SK-N-SH (cell line): ENCODE results near the gene USP32. TPM values are rescaled to one million over a fixed set of nuclear protein-coding genes. Genes with fewer than 3 reads are reported as not detected.

Experiments
- CTCF ChIA-PET: fragments of 300-600, 350-600 bp; formaldehyde crosslinking; extraction: SDS; loops from one replicate; lab custom pipeline; 2021; lab: Yijun Ruan, JAX
- POLR2A ChIA-PET: fragments of 350-600 bp; sonication (Branson Sonifier 250); formaldehyde crosslinking; extraction: SDS; loops from one replicate; lab custom pipeline; 2020; ENCODE audit warnings: antibody characterized with exemption, inconsistent platforms; lab: Yijun Ruan, JAX
- DNase-seq: peaks from one replicate; pipeline ENCODE4 v3.0.0; 2012
- H2AFZ ChIP-seq: fragments of 200-600 bp; sonication (generic); 2 replicates; pipeline ENCODE4 v1.8.1; 2016; ENCODE audit warnings: antibody characterized with exemption, mild to moderate bottlenecking, low read depth
- H3F3A ChIP-seq: fragments of 200-600 bp; sonication (generic); replicated peaks from 2 replicates; pipeline ENCODE3; 2016; ENCODE audit warnings: antibody characterized with exemption, mild to moderate bottlenecking; ENCODE audit not compliant: insufficient read depth
- H3K27ac ChIP-seq, 2 experiments: fragments of 200-500 bp in 1 of 2; fragments of 200-600 bp in 1 of 2; sonication (Bioruptor generic) in 1 of 2; sonication (generic), shearing (Covaris generic) in 1 of 2; 2 replicates each; pipeline versions ENCODE4 v1.5.1 to v1.6.1; 2014 to 2016; ENCODE audit warnings: low read depth in 2 of 2, inconsistent platforms in 1 of 2, low read length in 1 of 2, mild to moderate bottlenecking in 1 of 2, mixed read lengths in 1 of 2
- H3K27me3 ChIP-seq: fragments of 200-600 bp; sonication (generic), shearing (Covaris generic); 2 replicates; pipeline ENCODE4 v1.6.1; 2016; ENCODE audit warnings: mixed run types; ENCODE audit not compliant: insufficient read depth
- H3K36me3 ChIP-seq, 2 experiments: fragments of 200-500 bp in 1 of 2; fragments of 200-600 bp in 1 of 2; sonication (Bioruptor generic) in 1 of 2; sonication (generic) in 1 of 2; replicated peaks in 1 of 2; 2 replicates each; pipeline versions ENCODE3 to v1.5.1; 2014 to 2016; ENCODE audit warnings: low read length in 1 of 2, mild to moderate bottlenecking in 1 of 2; ENCODE audit not compliant: insufficient read depth in 2 of 2, control insufficient read depth in 1 of 2
- H3K4me1 ChIP-seq, 2 experiments: fragments of 200-500 bp in 1 of 2; fragments of 200-600 bp in 1 of 2; sonication (Bioruptor generic) in 1 of 2; sonication (generic), shearing (Covaris generic) in 1 of 2; 2 replicates each; pipeline versions ENCODE4 v1.5.1 to v1.6.1; 2014 to 2016; ENCODE audit warnings: low read depth in 1 of 2, low read length in 1 of 2, mixed run types in 1 of 2; ENCODE audit not compliant: insufficient read depth in 2 of 2, control insufficient read depth in 1 of 2
- H3K4me2 ChIP-seq: fragments of 200-600 bp; sonication (generic), shearing (Covaris generic); 2 replicates; pipeline ENCODE4 v1.6.1; 2017; ENCODE audit warnings: mixed run types
- H3K4me3 ChIP-seq, 2 experiments: fragments of 200-500 bp in 1 of 2; fragments of 200-600 bp in 1 of 2; sonication (Bioruptor generic) in 1 of 2; sonication (generic), shearing (Covaris generic) in 1 of 2; 2 replicates each; pipeline versions ENCODE4 v1.5.1 to v1.8.1; 2014 to 2016; ENCODE audit warnings: low read depth in 2 of 2, inconsistent platforms in 1 of 2, low read length in 1 of 2, mild to moderate bottlenecking in 1 of 2, mixed read lengths in 1 of 2, moderate library complexity in 1 of 2
- H3K79me2 ChIP-seq: fragments of 200-600 bp; sonication (generic); 2 replicates; pipeline ENCODE4 v1.8.1; 2017; ENCODE audit warnings: mild to moderate bottlenecking; ENCODE audit not compliant: insufficient read depth
- H3K9ac ChIP-seq: fragments of 200-600 bp; sonication (generic); 2 replicates; pipeline ENCODE4 v1.6.1; 2017; ENCODE audit warnings: mixed run types
- H3K9me2 ChIP-seq: fragments of 200-600 bp; sonication (generic); 2 replicates; pipeline ENCODE4 v1.6.1; 2017; ENCODE audit warnings: mixed run types
- H3K9me3 ChIP-seq: fragments of 200-600 bp; sonication (generic); 2 replicates; pipeline ENCODE4 v1.6.1; 2017; ENCODE audit warnings: mixed run types, mild to moderate bottlenecking, moderate library complexity
- H4K20me1 ChIP-seq: fragments of 200-600 bp; sonication (generic); 2 replicates; pipeline ENCODE4 v1.6.1; 2017; ENCODE audit warnings: mild to moderate bottlenecking, mixed run types; ENCODE audit not compliant: insufficient read depth
- CTCF ChIP-seq: fragments of 200-600 bp; sonication (generic); IDR thresholded peaks from 2 replicates; pipeline ENCODE4 v1.6.1; 2017; ENCODE audit warnings: antibody characterized with exemption, mild to moderate bottlenecking, moderate library complexity
- ELF1 ChIP-seq: IDR thresholded peaks from 2 replicates; pipeline ENCODE4 v1.4.0; 2012
- EP300 ChIP-seq, 2 experiments: IDR thresholded peaks; 2 replicates each; pipeline versions ENCODE4 v1.4.0 to v1.6.1; 2012; ENCODE audit warnings: borderline replicate concordance in 1 of 2, low read depth in 1 of 2, low read length in 1 of 2
- EZH2phosphoT487 ChIP-seq: fragments of 200-600 bp; sonication (generic); IDR thresholded peaks from 2 replicates; pipeline ENCODE4 v1.6.1; 2017; ENCODE audit warnings: low read depth, mixed run types, mild to moderate bottlenecking, antibody characterized with exemption, moderate library complexity, borderline replicate concordance
- FOSL2 ChIP-seq: IDR thresholded peaks from 2 replicates; pipeline ENCODE4 v1.4.0; 2012; ENCODE audit warnings: low read depth, mild to moderate bottlenecking, moderate library complexity, borderline replicate concordance
- GABPA ChIP-seq: IDR thresholded peaks from 2 replicates; pipeline ENCODE4 v1.4.0; 2012; ENCODE audit warnings: low read depth, mild to moderate bottlenecking
- GATA2 ChIP-seq: sonication (generic); formaldehyde crosslinking; IDR thresholded peaks from 2 replicates; pipeline ENCODE4 v1.5.0; 2020; ENCODE audit warnings: mild to moderate bottlenecking, missing genetic modification reagents
- IRF3 ChIP-seq: fragments of 150-350 bp; IDR thresholded peaks from 2 replicates; pipeline ENCODE4 v1.6.1; 2016; ENCODE audit warnings: mild to moderate bottlenecking, low read depth, low read length
- MEF2A ChIP-seq: IDR thresholded peaks from 2 replicates; pipeline ENCODE4 v1.4.0; 2012; ENCODE audit warnings: low read depth, borderline replicate concordance
- MXI1 ChIP-seq: IDR thresholded peaks from 2 replicates; pipeline ENCODE4 v1.6.1; 2012; ENCODE audit warnings: mild to moderate bottlenecking, low read depth, low read length, improper control_type of control experiment
- NRF1 ChIP-seq: IDR thresholded peaks from 2 replicates; pipeline ENCODE4 v1.6.1; 2012; ENCODE audit warnings: low read depth, mild to moderate bottlenecking, low read length
- POLR2AphosphoS5 ChIP-seq: IDR thresholded peaks from 2 replicates; pipeline ENCODE4 v1.6.1; 2012; ENCODE audit warnings: low read depth, low read length
- RAD21 ChIP-seq: IDR thresholded peaks from 2 replicates; pipeline ENCODE4 v1.6.1; 2012; ENCODE audit warnings: mild to moderate bottlenecking, low read length
- RCOR1 ChIP-seq: fragments of 150-350 bp; IDR thresholded peaks from 2 replicates; pipeline ENCODE4 v1.6.1; 2017; ENCODE audit warnings: antibody characterized with exemption, low read length
- RFX5 ChIP-seq: IDR thresholded peaks from 2 replicates; pipeline ENCODE4 v1.6.1; 2012; ENCODE audit warnings: mild to moderate bottlenecking, improper control_type of control experiment, low read length
- SIN3A ChIP-seq: IDR thresholded peaks from 2 replicates; pipeline ENCODE4 v1.6.1; 2012; ENCODE audit warnings: low read depth, mild to moderate bottlenecking, low read length, moderate library complexity, borderline replicate concordance
- TEAD4 ChIP-seq: IDR thresholded peaks from 2 replicates; pipeline ENCODE4 v1.4.0; 2012; ENCODE audit warnings: mild to moderate bottlenecking, borderline replicate concordance; ENCODE audit not compliant: insufficient read depth
- USF1 ChIP-seq: IDR thresholded peaks from 2 replicates; pipeline ENCODE4 v1.4.0; 2012; ENCODE audit warnings: low read depth, borderline replicate concordance
- YY1 ChIP-seq: IDR thresholded peaks from 2 replicates; pipeline ENCODE4 v1.4.0; 2012; ENCODE audit warnings: low read depth, mild to moderate bottlenecking
- ZBTB33 ChIP-seq: IDR thresholded peaks from 2 replicates; pipeline ENCODE4 v1.4.0; 2012; ENCODE audit warnings: low read depth, borderline replicate concordance
- WGBS: methylation state at CpG from one replicate; pipeline ENCODE4 v1.1.6; 2017; ENCODE audit warnings: low lambda C conversion rate; 5-methylcytosine and 5-hydroxymethylcytosine counted together
- polyA plus RNA-seq, 3 experiments: library from polyadenylated mRNA; depleted of rRNA; stranded (reverse); fragments of >200 nt; gene quantifications; 2 replicates each; pipeline ENCODE4 v1.2.3, GENCODE V29; 2012

USP32 gene
- polyA plus RNA-seq, 1 of the 3 experiments (the other 2 are of a cell fraction), result 25.6 TPM

GRCh38 chr17:60322056-60322387, 69.9 kb downstream of the USP32 start:
- H3K9ac ChIP-seq, result no peak overlapping the region
- no peak overlapping the region for H3K4me3 ChIP-seq
- no peaks in the 10 kb centered on the region for H3K9me3 ChIP-seq
- peaks cover 88% of the 10 kb centered on the region for H3K79me2 ChIP-seq
- no peaks in the 10 kb centered on the region for H3K27me3 ChIP-seq
- DNase-seq, result no peak
- H3K4me1 ChIP-seq, result peaks cover 0 to 5% of the 10 kb centered on the region in 2 experiments; a peak in 2 of 4 replicates
- peaks cover 30% of the 10 kb centered on the region for H4K20me1 ChIP-seq
- TF ChIP-seq TEAD4, result no peak
- no peak for TF ChIP-seq POLR2AphosphoS5
- no peak for TF ChIP-seq GATA2 (CRISPR knock-in tag)
- no peak for TF ChIP-seq ZBTB33
- TF ChIP-seq SIN3A, result no peak
- TF ChIP-seq EP300 (IDR thresholded peaks at IDR 0.05; ENCODE audit: borderline replicate concordance in 1 of 2, low read depth in 1 of 2, low read length in 1 of 2), result no peak
- TF ChIP-seq MEF2A, result no peak
- no peak for TF ChIP-seq MXI1
- TF ChIP-seq USF1, result no peak
- no peak for TF ChIP-seq RFX5
- TF ChIP-seq RCOR1, result no peak
- TF ChIP-seq EZH2phosphoT487, result no peak
- no peak for TF ChIP-seq ELF1
- no peak for TF ChIP-seq NRF1
- TF ChIP-seq YY1, result no peak
- no peak for TF ChIP-seq IRF3
- TF ChIP-seq RAD21, result no peak
- no peak for TF ChIP-seq CTCF
- no peak for TF ChIP-seq GABPA
- no peak for TF ChIP-seq FOSL2
- no peak overlapping the region for H3K27ac ChIP-seq
- 94% methylated on average over 2 of the region's 2 CpGs for WGBS
- no peak overlapping the region for H2AFZ ChIP-seq
- H3K9me2 ChIP-seq, result no peaks in the 10 kb centered on the region
- ChIA-PET POLR2A (no interaction called here), CTCF (no interaction called here)
- H3F3A ChIP-seq, result peaks cover 4% of the 10 kb centered on the region
- H3K4me2 ChIP-seq, result no peak overlapping the region
- H3K36me3 ChIP-seq, result no peaks in the 10 kb centered on the region
